ENCODE results near the gene ITGB5. TPM values are rescaled to one million over a fixed set of nuclear protein-coding genes. Genes with fewer than 3 reads are reported as not detected.

ITGB5 gene
- total RNA-seq, 2 donors from 2014 or later: 262 to 329 TPM

DNA sequence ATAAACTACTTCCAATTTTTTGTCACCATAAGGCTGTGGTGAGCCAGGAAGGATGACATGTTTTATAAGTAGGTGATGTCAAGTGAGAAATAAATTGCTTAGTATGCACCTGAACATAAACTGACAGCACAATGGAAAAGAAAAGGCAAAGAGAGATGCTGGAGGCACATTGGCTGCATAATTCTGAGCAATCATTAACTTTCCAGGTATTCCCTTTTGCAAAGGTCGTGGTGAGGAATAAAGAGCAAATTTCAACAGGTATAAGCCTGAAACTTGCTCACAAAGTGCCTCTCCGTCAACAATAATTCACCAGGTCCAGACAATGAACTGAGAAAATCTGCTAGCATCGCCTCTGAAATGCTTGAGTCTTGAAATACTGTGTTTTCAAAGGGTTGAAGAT, 48.2 kb downstream of the ITGB5 start:
- Histone ChIP-seq H3K27ac (ENCODE audit: low read depth, low read length) (no peak overlapping the region), H3K36me3 (ENCODE audit: control insufficient read depth, insufficient read depth, low read length) (peaks cover 91% of the 10 kb centered on the region), H3K9ac (ENCODE audit: extremely low read depth, low read length, poor library complexity, severe bottlenecking) (no peak overlapping the region), H3K4me1 (ENCODE audit: control insufficient read depth, insufficient read depth, low read length) (peaks cover 37% of the 10 kb centered on the region), H3K4me3 (ENCODE audit: low read length) (no peak overlapping the region), H3K27me3 (ENCODE audit: control insufficient read depth, insufficient read depth, low read length, poor library complexity, severe bottlenecking) (no peaks in the 10 kb centered on the region), H3K9me3 (ENCODE audit: control insufficient read depth, low read length) (peaks cover 1% of the 10 kb centered on the region)
- TF ChIP-seq, protein P1, sequence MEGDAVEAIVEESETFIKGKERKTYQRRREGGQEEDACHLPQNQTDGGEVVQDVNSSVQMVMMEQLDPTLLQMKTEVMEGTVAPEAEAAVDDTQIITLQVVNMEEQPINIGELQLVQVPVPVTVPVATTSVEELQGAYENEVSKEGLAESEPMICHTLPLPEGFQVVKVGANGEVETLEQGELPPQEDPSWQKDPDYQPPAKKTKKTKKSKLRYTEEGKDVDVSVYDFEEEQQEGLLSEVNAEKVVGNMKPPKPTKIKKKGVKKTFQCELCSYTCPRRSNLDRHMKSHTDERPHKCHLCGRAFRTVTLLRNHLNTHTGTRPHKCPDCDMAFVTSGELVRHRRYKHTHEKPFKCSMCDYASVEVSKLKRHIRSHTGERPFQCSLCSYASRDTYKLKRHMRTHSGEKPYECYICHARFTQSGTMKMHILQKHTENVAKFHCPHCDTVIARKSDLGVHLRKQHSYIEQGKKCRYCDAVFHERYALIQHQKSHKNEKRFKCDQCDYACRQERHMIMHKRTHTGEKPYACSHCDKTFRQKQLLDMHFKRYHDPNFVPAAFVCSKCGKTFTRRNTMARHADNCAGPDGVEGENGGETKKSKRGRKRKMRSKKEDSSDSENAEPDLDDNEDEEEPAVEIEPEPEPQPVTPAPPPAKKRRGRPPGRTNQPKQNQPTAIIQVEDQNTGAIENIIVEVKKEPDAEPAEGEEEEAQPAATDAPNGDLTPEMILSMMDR (conservative IDR thresholded peaks at IDR 0.05): no peak
- H3K27ac Mint-ChIP-seq: no peak overlapping the region
- H3K36me3 Mint-ChIP-seq (ENCODE audit: low read depth): peaks cover 63% of the 10 kb centered on the region
- H3K4me1 Mint-ChIP-seq: peaks cover 38% of the 10 kb centered on the region
- no peak overlapping the region for H3K4me3 Mint-ChIP-seq
- 93 to 98% methylated on average over 3 of the region's 3 CpGs for WGBS, 2 experiments (ENCODE audit: insufficient coverage in 1 of 2, insufficient read length in 1 of 2)
- no peaks in the 10 kb centered on the region for H3K9me3 Mint-ChIP-seq
- no peaks in the 10 kb centered on the region for H3K27me3 Mint-ChIP-seq (ENCODE audit: insufficient read depth)
- no peak for DNase-seq

DNA sequence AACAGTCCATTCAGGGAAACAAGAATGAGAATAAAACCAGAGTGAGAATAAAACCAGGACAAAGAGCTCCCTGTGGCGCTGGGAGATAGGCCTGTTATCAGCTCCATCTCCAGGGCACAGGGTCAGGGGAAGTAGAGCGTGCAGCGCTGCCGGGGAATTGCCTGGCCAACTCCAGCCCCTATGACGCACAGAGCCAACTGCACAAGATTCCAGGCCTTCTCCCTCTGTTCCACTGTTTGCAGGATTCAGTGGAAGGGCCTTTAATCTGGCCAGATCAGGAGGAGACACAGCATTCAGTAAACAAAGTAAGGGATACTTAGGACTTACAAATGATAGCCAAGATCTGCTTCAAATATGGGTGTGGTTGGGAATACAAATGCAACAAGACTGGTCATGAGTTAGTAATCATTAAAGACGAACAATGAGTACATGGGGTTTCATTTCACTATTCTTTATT, 49.4 kb downstream of the ITGB5 start:
- H3K4me3 Mint-ChIP-seq: no peak overlapping the region
- H3K9me3 Mint-ChIP-seq: no peaks in the 10 kb centered on the region
- Histone ChIP-seq H3K4me3 (ENCODE audit: low read length) (peak overlapping the region; percentile 44), H3K9me3 (ENCODE audit: control insufficient read depth, low read length) (peaks cover 7% of the 10 kb centered on the region), H3K36me3 (ENCODE audit: control insufficient read depth, insufficient read depth, low read length) (peaks cover 92% of the 10 kb centered on the region), H3K4me1 (ENCODE audit: control insufficient read depth, insufficient read depth, low read length) (peaks cover 37% of the 10 kb centered on the region), H3K27me3 (ENCODE audit: control insufficient read depth, insufficient read depth, low read length, poor library complexity, severe bottlenecking) (no peaks in the 10 kb centered on the region), H3K27ac (ENCODE audit: low read depth, low read length) (no peak overlapping the region), H3K9ac (ENCODE audit: extremely low read depth, low read length, poor library complexity, severe bottlenecking) (no peak overlapping the region)
- peaks cover 64% of the 10 kb centered on the region for H3K36me3 Mint-ChIP-seq (ENCODE audit: low read depth)
- peaks cover 42% of the 10 kb centered on the region for H3K4me1 Mint-ChIP-seq
- WGBS, 2 experiments (ENCODE audit: insufficient coverage in 1 of 2, insufficient read length in 1 of 2): 62 to 80% methylated on average over 4 to 5 of the region's 6 CpGs
- H3K27me3 Mint-ChIP-seq (ENCODE audit: insufficient read depth): no peaks in the 10 kb centered on the region
- H3K27ac Mint-ChIP-seq: no peak overlapping the region
- peak; percentile 47 for DNase-seq
- TF ChIP-seq, protein P1 (conservative IDR thresholded peaks at IDR 0.05): no peak

DNA sequence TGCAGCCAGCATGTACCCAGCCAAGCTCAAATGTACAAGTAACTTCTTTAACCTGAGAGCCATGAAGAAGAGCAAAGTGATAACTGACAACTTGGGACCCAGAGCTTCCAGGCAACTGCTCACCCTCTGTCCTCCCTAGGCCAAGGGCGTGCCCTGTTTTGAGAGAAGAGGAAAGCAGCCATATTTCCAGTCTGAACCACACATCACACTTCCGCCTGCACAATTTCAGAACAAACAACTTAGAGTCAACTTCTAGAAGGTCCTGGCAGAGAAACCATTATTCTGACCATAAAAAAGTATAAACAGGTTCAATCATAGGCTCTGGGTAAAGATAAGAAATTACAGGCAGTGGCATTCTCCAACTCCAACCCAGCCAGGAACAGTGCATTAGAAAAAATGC, 50.1 kb downstream of the ITGB5 start:
- Mint-ChIP-seq H3K4me3 (no peak overlapping the region), H3K36me3 (ENCODE audit: low read depth) (peaks cover 64% of the 10 kb centered on the region), H3K4me1 (peaks cover 44% of the 10 kb centered on the region), H3K9me3 (no peaks in the 10 kb centered on the region), H3K27ac (no peak overlapping the region), H3K27me3 (ENCODE audit: insufficient read depth) (no peaks in the 10 kb centered on the region)
- Histone ChIP-seq H3K27ac (ENCODE audit: low read depth, low read length) (no peak overlapping the region), H3K9ac (ENCODE audit: extremely low read depth, low read length, poor library complexity, severe bottlenecking) (no peak overlapping the region), H3K27me3 (ENCODE audit: control insufficient read depth, insufficient read depth, low read length, poor library complexity, severe bottlenecking) (no peaks in the 10 kb centered on the region), H3K9me3 (ENCODE audit: control insufficient read depth, low read length) (peaks cover 7% of the 10 kb centered on the region), H3K36me3 (ENCODE audit: control insufficient read depth, insufficient read depth, low read length) (peaks cover 92% of the 10 kb centered on the region), H3K4me1 (ENCODE audit: control insufficient read depth, insufficient read depth, low read length) (peaks cover 37% of the 10 kb centered on the region), H3K4me3 (ENCODE audit: low read length) (peak overlapping the region; percentile 44)
- DNase-seq: no peak
- TF ChIP-seq, protein P1 (conservative IDR thresholded peaks at IDR 0.05): no peak
- 88% methylated on average over 2 of the region's 2 CpGs; no CpG with 5 or more reads in 1 of the 2 experiments for WGBS, 2 experiments (ENCODE audit: insufficient coverage in 1 of 2, insufficient read length in 1 of 2)

Measured in endodermal cell (in vitro differentiated cells).